ENCODE results near the gene TMEM119.
"Not testable (repeated sequence)": the region's sequence is repeated elsewhere in the genome, so short reads cannot be mapped to it uniquely, and the experiment has no call there.

The TMEM119 gene

DNA sequence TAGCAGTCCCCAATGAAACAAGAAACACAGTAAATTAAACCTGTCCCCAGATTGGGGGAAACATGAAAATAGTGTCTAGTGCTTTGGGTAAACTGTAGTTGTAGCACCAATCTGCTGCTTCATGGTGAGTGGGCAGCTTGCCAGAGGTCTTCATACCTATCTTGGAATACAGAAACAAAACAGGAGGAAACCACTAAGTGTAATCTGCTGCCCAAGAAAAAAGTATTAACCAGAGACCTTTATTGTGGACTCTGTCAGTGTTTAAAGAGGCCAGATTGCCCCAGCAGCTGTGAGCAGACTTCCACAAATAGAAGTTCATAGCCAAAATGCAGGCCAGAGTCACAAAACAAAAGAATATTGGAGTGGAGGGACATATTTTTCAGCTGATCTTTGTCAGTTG lies 33.2 kb downstream of the TMEM119 start:
- no peak for DNase-seq (ENCODE audit: low read depth)

DNA sequence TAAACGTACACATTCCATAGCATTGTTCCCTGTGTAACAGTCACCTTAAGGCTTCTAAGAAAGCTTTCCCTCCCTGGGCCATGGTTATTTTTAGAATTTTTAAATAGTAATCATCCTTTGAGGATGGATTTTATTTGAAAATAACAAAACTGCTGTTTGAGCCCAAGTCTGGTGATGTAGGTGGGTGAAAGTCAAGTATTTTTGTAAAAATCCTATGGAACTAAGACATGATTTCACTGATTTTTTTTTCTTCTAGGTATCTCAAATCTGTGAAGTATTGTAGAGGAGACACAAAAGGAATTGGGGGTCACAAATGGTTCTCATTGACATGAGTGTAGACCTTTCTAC lies 34.1 kb downstream of the TMEM119 start:
- DNase-seq (ENCODE audit: low read depth): no peak

DNA sequence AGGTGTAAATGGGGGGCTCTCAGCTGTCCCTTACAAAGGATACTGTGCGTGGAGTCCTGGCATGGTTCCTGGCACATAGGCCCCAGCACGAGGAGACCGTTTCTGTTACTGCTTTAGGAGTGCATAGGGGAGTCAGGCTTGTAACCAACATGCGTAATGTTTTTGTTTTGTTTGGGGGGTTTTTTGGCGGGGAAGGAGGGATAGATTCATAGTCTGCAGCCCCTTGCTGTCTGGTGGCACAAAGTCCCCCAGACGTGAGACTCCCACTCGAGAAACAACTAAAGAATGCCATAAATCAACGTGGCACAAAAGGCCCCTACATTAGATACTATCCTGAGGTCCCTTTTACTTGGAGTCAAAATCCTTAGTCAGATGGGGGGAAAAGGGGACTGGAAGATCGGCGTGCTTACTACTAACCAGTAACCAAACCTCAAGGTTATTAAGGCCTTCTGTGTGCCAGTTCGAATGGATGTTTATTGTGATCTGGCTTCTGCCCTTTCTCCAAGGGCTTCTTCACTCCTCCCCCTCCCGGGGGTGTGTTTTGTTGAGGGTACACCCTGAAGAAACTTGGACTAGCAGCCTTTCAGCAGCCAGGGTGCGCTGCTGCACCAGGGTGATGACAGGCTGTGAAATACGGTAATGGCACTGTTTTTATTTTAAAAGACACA lies 34.6 kb downstream of the TMEM119 start:
- DNase-seq (ENCODE audit: low read depth): peak; percentile 45

GRCh38 chr12:108562348-108563135 lies 35.3 kb downstream of the TMEM119 start, which contains the start of gene ISCU:
Gene ISCU, plus strand, starts transcription at chr12:108562596. Its CDS starts 27 bp downstream, at chr12:108562623.
- DNase-seq (ENCODE audit: low read depth): peak; percentile 99

DNA sequence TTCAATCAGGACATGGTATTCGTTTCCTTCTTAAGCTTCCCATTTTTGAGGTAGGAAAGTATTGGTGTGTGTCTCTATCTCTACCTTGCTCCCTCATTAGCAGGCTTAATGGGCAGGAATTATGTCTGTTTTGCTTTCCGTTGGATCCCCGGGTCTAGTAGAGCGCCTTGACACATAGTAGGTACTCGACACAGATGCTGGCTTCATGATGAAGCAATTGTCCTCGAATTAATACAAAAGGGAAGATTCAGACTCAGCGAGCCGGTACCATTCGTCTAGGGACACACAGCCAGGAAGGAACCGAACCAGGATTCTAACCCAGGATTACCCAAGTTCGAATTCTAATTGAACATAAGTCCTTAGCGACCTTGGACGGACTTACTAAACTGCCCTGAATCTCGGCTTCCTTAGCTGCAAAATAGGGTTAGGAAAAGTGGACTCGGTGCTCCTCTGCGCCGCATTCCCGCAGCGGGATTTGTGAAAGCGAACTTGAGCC lies 36.0 kb downstream of the TMEM119 start:
- DNase-seq (ENCODE audit: low read depth): no peak

- peak; percentile 62 for DNase-seq (ENCODE audit: low read depth)
Observed at GRCh38 chr12:108560752-108561719, 36.8 kb downstream of the TMEM119 start, which contains the start of gene SART3. Gene SART3, minus strand, starts transcription at chr12:108561173. Its CDS starts 19 bp downstream, at chr12:108561154.

DNA sequence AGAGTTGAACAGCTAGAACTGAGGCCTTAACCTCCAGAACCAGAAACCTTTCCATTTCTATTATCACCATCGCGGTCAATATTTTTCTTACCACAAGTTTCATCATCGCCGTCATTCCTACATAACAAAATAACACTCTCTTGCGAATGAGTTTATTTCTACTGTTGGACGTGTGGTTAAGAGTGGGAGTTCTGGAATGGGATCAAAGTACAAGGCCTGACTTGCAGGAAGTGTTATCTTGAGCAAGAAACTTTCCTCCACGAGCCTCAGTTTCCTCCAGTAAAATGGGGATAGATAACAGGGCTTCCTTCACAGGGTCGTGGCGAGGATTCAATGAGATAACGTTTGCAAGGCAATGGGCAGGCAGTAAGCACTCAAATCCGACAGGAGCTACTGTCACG lies 37.6 kb downstream of the TMEM119 start:
- no peak for DNase-seq (ENCODE audit: low read depth)

GRCh38 chr12:108559748-108560147 lies 38.1 kb downstream of the TMEM119 start:
- no peak for DNase-seq (ENCODE audit: low read depth)

GRCh38 chr12:108559007-108559655 lies 38.8 kb downstream of the TMEM119 start:
- no peak for DNase-seq (ENCODE audit: low read depth)

DNA sequence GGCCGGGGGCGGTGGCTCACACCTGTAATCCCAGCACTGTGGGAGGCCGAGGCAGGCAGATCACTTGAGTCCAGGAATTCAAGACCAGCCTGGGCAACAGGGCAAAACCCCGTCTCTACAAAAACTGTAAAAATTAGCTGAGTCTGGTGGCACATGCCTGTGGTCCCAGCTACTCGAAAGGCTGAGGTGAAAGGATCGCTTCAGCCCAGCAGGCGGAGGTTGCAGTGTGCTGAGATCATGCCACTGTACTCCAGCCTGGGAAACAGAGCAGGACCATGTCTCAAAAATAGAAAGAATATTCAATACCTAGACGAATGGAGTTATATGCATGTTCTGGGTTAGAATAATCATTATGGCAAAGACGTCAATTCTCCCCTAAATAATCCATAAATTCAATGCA lies 42.5 kb downstream of the TMEM119 start:
- DNase-seq (ENCODE audit: low read depth): not testable (repeated sequence)

DNA sequence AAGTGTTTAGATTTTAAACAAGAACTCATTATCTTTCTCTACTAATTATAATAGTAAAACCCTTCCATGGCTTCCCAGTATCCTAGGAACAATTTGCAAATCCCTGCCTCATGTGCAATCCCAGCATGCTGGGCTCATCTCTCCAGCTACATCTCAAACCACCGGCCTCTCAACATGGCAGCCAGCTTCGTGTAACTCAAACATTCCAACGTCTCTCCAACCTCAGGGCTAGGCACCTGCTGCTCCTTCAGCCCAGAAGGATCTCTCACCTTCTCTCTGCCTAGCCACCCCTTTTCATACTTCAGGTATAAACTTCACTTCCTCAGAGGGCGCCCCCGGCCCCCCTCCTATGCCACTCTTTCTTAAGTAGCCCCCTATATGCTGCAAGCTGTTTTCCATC lies 44.1 kb downstream of the TMEM119 start:
- DNase-seq (ENCODE audit: low read depth): no peak

- DNase-seq (ENCODE audit: low read depth): no peak
Observed at GRCh38 chr12:108551535-108551934, 46.3 kb downstream of the TMEM119 start.

DNA sequence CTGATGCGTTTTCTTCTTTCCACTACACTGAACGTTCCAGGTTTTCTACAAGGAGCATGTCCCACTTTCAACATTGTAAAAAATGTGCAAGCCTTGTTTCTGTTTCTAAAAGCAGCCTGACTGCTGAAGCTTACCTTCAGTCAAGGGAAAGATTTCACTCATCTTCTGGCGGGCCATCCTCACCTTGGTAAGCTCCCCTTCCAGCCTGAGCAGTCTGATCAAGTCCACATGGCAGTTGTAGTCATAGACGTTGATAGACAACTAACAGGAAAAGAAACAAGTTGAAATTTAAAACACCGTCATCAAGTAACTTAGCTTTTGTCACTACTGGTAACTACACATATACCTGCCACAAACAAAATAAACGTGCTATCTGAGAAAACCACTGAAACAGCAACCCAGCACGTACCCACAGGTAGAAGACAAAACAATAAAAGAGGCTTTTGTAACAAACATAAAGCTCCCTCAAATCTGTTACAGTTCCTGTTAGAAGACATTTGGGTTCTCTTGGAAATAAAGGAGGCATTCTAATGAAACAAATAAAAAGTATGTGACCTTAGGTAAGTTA lies 48.8 kb downstream of the TMEM119 start:
- DNase-seq (ENCODE audit: low read depth): no peak

- DNase-seq (ENCODE audit: low read depth): no peak
Observed at GRCh38 chr12:108547686-108548085, 50.2 kb downstream of the TMEM119 start.

- DNase-seq (ENCODE audit: low read depth): no peak
Observed at GRCh38 chr12:108543652-108544051, 54.2 kb downstream of the TMEM119 start.

DNA sequence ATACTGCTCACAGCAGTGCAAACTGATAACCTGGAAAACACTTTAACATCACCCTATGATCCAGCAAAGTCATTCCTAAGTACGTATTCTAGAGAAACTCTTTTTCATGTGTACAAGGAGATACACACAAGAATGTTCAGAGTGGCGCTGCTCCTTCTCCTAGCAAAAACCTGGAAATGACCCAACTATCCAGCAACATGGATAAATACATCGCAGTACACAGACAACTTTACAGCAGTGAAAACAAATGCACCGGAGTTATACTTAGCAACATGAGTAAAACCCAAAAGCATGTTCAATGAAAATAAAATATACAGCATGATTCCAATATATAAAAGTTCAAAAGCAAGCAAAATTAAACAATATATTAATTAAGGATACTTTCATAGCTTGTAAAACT lies 55.6 kb downstream of the TMEM119 start:
- no peak for DNase-seq (ENCODE audit: low read depth)
